GM12873 (cell line): ENCODE data around the gene PLIN3.

Experiments used
- CTCF ChIP-seq: IDR thresholded peaks from 2 replicates; pipeline ENCODE4 v1.5.1; 2012; ENCODE audit warnings: low read depth, mild to moderate bottlenecking, moderate library complexity, low read length, control low read depth; ENCODE audit not compliant: insufficient read depth; ENCODE audit errors: missing control alignments

The PLIN3 gene

GRCh38 chr19:4811328-4812131, 55.9 kb downstream of the PLIN3 start:
- peak; percentile 98 for TF ChIP-seq CTCF

GRCh38 chr19:4807188-4807587, 60.3 kb downstream of the PLIN3 start:
- TF ChIP-seq CTCF = peak; percentile 5

GRCh38 chr19:4806384-4806783, 61.1 kb downstream of the PLIN3 start:
- no peak for TF ChIP-seq CTCF

- TF ChIP-seq CTCF = peak; percentile 91
These were observed 63.5 kb downstream of the PLIN3 start for GRCh38 chr19:4803736-4804695.

GRCh38 chr19:4802711-4803110, 64.8 kb downstream of the PLIN3 start:
- TF ChIP-seq CTCF = no peak

- no peak for TF ChIP-seq CTCF
These were observed 66.3 kb downstream of the PLIN3 start for GRCh38 chr19:4801085-4801619.

- no peak for TF ChIP-seq CTCF
These were observed 66.8 kb downstream of the PLIN3 start for GRCh38 chr19:4800591-4801081.
